Inflammatory macrophage treated with lipopolysaccharide for 1 hour (primary cell): Measurements from ENCODE around the gene PRSS1.
"Not testable (repeated sequence)": the region's sequence is repeated elsewhere in the genome, so short reads cannot be mapped to it uniquely, and the experiment has no call there.

Experiments
- DNase-seq, 2 donors: peaks; one replicate each; pipeline ENCODE4 v3.0.0-alpha.2; 2020 to 2022

Gene PRSS1

GRCh38 chr7:142748410-142748809, 862 bp upstream of the PRSS1 start:
- not testable (repeated sequence) for DNase-seq

DNA sequence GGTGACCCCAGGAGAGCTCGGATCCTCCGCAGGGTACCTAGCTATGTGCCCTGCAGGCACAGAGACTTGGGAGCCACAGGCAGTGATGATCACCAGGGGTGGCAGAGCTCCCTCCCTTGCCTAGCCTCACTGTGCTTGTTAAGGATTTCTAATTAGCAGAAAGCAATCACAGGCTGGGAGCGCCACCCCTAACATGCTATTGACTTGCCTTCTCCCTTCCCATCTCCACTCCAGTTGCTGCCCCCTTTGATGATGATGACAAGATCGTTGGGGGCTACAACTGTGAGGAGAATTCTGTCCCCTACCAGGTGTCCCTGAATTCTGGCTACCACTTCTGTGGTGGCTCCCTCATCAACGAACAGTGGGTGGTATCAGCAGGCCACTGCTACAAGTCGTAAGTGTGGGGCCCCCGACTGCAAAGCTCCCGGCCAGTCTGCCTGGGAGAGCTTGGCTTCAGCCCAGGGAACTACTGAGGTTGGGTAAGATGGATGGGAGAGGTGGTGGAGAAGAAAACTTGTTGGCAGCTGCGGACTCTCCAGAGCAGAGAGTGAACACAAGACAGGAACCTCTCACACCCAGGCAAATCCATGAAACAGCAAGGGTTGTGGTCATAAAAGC, 1.2 kb downstream of the PRSS1 start:
- no peak for DNase-seq

GRCh38 chr7:142751526-142752175, 2.4 kb downstream of the PRSS1 start:
- not testable (repeated sequence) for DNase-seq

GRCh38 chr7:142752376-142753225, 3.3 kb downstream of the PRSS1 start:
- no peak for DNase-seq

DNA sequence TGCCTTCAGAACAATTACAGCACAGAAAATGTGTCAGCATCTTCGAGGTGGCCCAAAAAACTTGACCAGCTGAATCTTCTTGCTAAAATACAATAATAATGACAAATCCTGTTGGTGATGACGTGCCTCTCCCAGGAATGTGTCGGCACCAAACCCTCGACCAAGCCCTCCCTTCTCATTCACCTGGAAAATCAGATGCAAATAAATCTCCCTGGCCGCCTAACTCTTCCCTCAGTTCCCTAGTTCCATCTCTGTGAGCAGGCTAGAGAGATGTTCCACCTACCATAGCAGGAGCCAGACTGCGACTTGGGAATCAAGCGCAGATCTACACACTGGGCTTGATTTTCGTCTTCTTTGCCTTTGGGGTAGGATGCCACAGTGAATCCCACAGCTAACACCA, 4.1 kb downstream of the PRSS1 start:
- DNase-seq, result no peak

GRCh38 chr7:142753925-142754491, 4.7 kb downstream of the PRSS1 start:
- not testable (repeated sequence) for DNase-seq

GRCh38 chr7:142754681-142755575, 5.7 kb downstream of the PRSS1 start:
- no peak for DNase-seq

DNA sequence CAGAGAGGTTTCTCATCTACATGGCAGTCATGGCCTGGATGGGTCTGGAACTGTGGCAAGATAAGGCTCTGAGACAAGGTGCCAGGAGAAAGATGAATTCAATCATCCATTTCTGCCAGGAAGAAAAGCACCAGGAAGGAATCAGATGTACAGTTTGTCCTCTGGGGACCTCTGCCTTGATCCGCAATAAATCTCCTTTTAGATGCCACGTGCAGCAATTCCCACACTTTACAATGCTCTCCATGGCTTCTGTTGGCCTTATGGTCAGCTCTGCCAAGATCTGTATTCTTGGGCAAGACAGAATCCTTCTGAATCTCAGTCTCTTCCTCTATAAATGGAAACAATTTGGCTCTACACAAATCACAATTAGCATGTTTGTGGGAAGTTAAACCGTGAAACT, 9.0 kb downstream of the PRSS1 start:
- DNase-seq, result not testable (repeated sequence)

DNA sequence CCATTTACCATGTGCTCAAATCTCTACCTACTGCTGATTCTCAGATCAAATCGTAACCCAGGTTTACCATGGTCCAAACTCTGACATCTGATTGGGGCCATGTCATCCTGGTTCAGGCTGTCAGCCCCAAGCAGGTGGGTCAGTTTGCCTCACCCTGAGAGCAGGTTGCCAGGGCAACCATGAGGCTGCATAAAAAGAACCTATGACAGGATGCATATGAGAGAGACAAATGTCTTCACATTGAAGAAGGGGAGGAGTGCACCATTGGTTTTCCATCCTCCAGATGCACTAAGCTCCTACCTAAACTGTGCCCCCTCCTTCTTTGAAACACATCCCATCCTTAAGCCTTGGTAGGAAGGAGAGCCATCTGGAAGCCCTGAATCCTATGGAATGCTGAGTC, 10.2 kb downstream of the PRSS1 start:
- no peak for DNase-seq

GRCh38 chr7:142760071-142760642, 10.9 kb downstream of the PRSS1 start:
- DNase-seq, result no peak

DNA sequence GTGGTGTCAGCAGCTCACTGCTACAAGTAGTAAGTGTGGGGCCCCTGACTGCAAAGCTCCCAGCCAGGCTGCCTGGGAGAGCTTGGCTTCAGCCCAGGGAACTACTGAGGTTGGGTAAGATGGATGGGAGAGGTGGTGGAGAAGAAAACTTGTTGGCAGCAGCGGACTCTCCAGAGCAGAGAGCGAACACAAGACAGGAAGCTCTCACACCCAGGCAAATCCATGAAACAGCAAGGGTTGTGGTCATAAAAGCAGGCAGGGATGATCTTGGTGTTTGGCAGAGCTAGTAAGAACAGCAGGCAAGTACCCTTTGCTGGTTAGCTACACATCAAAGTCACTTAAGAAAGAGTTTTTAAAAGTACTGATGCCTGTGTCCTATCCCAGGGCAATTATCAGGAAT, 12.3 kb downstream of the PRSS1 start:
- not testable (repeated sequence) for DNase-seq

DNA sequence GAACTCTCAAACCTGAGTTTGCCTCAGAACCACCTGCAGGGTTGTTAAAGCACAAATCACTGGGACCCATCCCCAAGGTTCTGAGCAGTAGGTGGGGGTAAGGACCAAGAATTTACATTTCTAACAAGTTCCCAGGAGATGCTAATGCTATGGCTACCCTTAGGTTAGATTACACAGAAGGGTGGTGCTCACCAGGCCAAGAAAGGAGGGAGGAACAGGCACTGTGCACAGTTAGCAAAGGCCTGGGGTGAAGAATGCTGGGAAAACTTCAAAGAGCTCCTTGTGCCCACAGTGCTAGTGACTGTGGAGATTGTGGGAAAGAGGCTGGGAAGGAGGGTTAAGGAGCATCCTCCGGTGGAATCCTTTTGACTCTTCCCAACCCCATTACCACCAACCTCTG, 12.8 kb downstream of the PRSS1 start:
- DNase-seq, result no peak

DNA sequence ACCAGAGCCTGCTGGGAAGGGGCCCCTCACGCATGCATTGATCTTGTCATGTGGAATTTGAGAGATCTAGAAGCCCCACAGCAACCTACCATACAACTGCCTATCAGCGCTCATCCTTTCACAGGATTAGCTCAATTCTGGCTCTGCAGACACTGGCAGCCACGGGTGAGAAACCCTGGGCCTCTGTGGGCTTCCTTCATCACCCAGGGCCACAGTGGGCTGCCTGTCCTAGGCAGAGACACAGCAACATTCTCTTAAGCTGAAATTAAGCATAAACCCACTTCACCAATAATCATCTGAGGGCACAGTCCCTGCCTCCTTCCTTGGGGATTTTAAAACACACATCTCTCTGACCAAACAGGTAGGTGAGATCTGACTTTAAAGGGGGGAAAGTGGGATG, 18.2 kb downstream of the PRSS1 start:
- DNase-seq, result no peak

GRCh38 chr7:142767861-142768260, 18.6 kb downstream of the PRSS1 start:
- no peak for DNase-seq

DNA sequence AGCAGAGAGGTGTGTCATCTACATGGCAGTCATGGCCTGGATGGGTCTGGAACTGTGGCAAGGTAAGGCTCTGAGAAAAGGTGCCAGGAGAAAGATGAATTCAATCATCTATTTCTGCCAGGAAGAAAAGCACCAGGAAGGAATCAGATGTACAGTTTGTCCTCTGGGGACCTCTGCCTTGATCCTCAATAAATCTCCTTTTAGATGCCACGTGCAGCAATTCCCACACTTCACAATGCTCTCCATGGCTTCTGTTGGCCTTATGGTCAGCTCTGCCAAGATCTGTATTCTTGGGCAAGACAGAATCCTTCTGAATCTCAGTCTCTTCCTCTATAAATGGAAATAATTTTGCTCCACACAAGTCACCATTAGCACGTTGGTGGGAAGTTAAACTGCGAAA, 19.6 kb downstream of the PRSS1 start:
- not testable (repeated sequence) for DNase-seq

- no peak for DNase-seq
Observed at GRCh38 chr7:142770661-142771352, 21.5 kb downstream of the PRSS1 start, which contains the start of gene PRSS2. PRSS2 (plus strand) TSS chr7:142770970; CDS start chr7:142770983, 13 bp downstream.

- no peak for DNase-seq
Observed at GRCh38 chr7:142771353-142771723, 22.1 kb downstream of the PRSS1 start.

- DNase-seq, result no peak
Observed at GRCh38 chr7:142772051-142772450, 22.8 kb downstream of the PRSS1 start.

DNA sequence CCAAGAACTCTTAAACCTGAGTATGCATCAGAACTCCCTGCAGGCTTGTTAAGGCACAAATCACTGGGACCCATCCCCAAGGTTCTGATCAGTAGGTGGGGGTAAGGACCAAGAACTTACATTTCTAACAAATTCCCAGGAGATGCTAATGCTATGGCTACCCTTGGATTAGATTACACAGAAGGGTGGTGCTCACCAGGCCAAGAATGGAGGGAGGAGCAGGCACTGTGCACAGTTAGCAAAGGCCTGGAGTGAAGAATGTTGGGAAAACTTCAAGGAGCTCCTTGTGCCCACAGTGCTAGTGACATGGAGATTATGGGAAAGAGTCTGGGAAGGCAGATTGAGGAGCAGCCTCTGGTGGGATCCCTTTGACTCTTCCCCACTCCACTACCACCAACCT, 23.4 kb downstream of the PRSS1 start:
- no peak for DNase-seq

DNA sequence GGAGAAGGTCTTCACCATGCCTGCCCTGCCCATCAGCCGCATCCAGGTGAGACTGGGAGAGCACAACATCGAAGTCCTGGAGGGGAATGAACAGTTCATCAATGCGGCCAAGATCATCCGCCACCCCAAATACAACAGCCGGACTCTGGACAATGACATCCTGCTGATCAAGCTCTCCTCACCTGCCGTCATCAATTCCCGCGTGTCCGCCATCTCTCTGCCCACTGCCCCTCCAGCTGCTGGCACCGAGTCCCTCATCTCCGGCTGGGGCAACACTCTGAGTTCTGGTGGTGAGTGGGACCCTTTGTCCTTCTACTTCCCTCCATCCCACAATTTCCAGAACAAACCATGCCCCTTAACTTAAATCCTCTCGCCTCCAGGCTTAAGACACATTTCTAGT, 24.0 kb downstream of the PRSS1 start:
- DNase-seq, result no peak

DNA sequence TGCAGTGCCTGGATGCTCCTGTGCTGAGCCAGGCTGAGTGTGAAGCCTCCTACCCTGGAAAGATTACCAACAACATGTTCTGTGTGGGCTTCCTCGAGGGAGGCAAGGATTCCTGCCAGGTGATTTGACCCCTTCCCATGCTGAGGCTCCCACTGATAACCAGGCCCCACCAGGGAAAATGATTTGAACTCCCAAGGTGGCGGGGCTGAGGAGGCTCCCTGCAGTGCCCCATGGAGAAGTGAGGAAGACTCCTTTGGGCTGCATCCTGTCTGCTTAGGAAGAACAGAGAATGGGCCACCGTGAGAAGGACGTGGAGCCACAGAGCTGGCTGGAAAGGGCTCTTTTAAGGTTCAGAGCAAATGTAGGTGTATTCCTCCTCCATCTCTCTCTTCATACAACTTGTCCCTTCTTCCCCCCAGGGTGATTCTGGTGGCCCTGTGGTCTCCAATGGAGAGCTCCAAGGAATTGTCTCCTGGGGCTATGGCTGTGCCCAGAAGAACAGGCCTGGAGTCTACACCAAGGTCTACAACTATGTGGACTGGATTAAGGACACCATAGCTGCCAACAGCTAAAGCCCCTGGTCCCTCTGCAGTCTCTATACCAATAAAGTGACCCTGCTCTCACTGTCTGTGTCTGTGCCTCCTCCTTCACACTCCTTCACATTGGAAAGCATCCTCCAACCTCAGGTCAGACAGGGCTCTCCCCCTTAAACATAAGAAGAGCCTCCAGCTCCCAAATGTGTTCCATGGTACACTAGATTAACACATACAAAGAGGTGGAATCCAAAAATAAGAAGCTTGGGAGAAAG, 24.9 kb downstream of the PRSS1 start:
- no peak for DNase-seq
